Suppressor macrophage (primary cell): ENCODE measurements around the gene ENG.
"Not testable (repeated sequence)": the region's sequence is repeated elsewhere in the genome, so short reads cannot be mapped to it uniquely, and the experiment has no call there.

ENCODE experiments used
- DNase-seq, 4 experiments: peaks; one replicate each; pipeline ENCODE4 v3.0.0-alpha.2; 2020 to 2022

The ENG gene

DNA sequence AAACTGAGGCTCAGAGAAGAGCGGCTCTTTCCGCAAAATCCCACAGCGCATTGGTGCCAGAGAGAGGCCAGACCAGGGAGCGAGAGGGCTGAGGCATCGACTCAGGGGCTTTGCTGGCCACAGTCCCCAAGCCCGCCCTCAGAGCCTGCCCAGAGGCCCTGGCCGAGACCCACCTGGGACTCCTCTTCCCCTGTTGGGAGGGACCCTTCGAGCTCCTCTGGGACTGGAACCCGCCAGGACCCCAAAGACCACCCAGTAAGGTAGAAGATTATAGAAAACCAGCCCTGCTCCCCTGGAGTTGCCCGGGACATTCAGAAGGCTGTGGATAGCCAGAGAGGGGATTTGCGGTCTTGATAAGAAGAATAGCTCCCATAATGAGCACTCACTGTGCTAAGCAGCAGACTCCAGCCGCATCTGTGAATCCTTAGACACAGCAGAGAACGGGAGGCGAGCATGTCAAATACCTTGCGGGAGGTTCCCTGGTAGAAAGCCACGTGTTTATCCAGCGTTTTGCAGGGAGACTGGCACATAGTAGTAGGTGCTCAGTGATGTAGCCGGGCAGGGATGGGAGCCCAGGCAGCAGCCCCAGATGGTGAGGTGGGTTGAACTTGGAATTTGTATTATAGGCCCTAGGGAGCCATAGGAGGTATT lies 23.7 kb upstream of the ENG start:
- no peak for DNase-seq

- peak; percentile 19 to 63 (median 44) for DNase-seq
Measured at GRCh38 chr9:127877566-127877998, 23.1 kb upstream of the ENG start, which contains the start of gene AK1. AK1 (minus strand) TSS chr9:127877675; CDS start chr9:127874617, 3,058 bp downstream.

DNA sequence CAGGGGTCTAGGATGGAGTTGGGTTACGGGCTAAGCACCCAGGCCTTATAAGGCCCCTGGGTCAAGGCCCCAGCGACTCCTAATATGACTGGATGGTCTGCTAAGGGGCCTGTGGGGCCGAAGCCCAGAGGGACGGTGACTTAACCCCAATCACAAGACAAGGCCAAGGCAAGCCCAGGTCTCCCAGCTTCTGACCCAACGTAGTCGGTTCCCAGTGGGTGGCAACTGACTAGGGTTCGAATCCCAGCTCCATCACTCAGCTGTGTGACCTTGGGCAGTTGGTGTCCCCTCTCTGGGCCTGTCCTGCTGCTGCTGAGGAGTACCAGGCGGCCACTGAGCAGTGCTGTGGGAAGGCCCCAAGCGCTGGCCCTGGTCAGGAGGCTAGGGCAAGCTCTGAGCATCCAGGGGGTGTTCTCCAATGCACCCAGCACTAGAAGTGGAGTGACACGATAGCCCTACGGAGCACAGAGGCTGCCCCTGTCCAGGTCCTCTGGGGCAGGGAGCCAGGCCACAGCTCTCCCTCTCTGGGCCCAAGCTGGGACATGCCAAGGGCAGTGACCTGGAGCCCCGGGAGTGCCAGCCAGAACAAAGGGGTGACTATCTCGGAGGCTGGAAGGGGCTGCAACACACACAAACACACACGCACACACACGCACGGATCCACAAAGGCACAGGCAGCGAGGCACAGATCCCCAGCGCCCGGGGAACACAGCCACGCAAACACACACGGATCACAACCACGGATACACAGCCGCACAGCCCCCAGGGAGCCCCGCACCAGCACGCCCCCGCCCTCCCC lies 22.5 kb upstream of the ENG start:
- DNase-seq = peak in 1 of 4 experiments; percentile 1

DNA sequence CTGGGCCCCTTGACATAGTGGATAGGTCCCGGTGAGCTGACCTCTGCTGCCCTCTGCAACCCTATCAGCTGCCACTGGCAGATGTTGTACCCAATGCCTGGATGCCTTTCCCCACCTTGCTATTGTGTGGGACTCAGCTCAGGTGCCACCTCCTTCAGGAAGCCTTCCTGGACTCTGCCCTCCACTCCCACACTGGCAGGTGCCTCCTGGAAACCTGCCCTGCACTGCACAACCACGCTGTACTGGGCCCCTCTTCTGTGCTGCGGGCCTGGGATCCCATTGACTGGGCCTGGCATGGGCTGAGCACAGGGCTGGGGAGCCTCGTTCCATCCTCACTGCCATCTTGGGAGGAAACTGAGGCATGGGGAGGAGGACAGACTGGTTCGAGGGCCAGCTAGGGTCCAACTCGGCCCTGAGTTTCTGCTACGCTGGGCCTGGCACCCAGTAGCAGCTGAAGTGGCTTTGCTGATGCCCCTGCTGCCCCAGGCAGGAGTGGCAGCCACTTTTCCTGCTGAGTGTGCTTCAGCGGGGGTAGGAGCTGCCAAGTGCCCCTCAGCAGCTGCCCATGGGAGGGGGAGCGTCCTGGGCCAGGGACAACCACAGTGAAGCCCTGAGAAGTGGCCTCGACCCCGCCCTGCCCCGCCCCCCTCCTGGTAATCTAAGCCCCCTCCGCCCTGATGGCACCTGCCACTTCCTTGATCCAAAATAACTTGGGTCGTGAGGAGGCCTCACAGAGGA lies 21.7 kb upstream of the ENG start:
- peak in 1 of 4 experiments; percentile 2 for DNase-seq

GRCh38 chr9:127875306-127875966 lies 21.0 kb upstream of the ENG start:
- no peak for DNase-seq

- DNase-seq = no peak
Measured at GRCh38 chr9:127874301-127875221, 20.1 kb upstream of the ENG start.

DNA sequence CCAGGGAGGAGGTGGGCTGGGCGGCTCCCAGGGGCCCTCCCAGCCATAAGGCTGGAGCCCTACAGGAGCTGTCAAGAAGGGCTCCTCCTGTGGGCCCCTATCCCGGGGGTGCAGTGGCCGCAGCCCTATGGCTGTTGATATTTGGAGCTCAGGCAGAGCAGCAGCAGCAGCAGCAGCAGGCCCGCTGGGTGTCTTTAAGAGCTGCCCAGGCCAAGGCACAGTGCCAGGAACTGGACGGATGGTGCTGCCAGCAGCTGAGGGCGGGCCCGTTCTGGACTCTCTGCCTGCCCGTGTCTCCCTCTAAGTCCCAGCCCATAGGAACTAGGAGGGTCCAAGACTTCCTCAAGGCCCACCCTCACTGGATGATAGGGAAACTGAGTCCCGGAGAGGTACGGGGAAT lies 19.4 kb upstream of the ENG start:
- DNase-seq = no peak

DNA sequence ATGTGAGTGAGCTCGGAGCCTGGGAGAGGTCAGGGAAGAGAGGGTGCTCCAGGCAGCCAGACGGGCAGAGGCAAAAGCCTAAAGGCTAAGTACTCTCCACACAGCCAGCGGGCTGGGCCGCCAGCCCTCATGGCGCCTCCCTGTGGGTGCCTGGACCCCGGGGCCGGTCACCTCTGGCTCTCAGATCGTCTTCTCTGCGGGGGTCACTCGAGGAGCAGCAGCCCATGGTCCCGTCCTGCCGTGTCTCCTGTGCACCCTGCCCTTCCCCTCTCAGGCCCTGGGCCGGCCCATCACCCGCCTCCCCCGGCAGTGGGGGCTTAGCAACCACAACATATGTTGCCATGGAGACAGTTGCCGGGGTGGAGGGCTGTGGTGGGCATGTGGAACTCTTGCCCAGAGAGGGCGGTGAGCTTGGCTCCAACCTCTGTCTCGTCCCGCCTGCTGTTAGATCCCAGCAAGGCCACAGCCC lies 18.8 kb upstream of the ENG start:
- DNase-seq = no peak

DNA sequence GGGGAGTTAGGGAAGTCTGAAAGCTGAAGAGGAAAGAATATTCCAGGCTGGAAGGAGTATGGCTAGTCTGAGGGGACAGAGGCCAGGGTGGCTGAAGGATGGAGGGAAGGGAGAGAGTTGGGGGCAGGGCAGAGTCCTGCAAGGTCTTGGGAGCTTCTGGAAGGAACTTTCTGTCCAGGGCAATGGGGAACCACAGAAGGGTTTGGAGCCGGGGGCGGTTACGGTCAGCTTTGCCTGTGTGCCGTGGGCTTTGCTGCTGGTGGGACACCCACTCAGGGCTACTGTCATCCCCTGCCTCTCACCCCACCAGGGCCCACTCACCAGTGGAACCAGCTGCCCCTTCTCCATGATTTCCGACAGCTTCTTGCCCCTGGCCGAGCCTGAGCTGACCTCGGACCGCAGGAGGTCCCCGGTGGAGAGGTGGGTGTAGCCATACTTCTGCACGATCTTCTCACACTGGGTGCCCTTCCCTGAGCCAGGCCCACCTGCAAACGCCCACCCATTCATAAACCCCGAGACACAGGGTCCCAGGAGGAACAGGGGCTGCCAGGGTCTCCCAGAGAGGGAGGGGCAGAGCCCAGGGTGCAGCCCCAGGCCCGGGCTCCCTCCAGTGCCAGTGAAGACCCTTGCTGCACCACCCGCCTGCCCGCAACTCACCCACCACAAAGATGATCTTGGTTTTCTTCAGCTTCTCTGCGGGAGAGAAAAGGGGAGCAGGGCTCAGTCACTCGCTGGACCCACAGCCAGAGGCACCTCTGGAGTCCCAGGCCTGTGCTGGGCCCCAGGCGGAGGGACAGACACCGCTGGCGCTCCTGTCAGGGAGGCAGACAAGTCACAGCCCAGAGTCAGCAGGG lies 18.1 kb upstream of the ENG start:
- peak in 3 of 4 experiments; percentile 24 to 59 (median 50) for DNase-seq

DNA sequence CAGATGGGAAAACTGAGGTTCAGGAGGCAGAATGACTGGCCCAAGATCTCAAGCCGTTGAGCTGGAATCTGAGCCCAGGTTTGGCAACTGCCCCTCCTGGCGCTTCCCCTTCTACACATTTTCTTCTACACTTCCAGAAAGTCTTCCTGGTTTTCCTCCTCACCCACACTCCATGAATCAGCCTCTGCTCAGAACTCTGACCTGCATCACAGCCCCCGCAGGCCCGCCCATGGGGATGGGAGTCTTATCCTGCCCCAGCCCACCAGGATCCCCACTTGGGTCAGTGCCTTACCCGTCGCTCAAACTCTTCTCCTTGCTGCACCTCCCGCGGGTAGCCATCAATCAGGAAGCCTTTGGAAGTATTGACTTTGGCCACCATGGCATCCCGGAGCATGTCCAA lies 17.1 kb upstream of the ENG start:
- DNase-seq = peak in 1 of 4 experiments; percentile 44

GRCh38 chr9:127870887-127871286 lies 16.4 kb upstream of the ENG start:
- no peak for DNase-seq

- DNase-seq = not testable (repeated sequence)
Measured at GRCh38 chr9:127870153-127870491, 15.7 kb upstream of the ENG start.

- peak; percentile 93 to 96 (median 96) for DNase-seq
Measured at GRCh38 chr9:127869310-127870152, 15.1 kb upstream of the ENG start.

GRCh38 chr9:127868278-127868902 lies 13.9 kb upstream of the ENG start:
- no peak for DNase-seq

- DNase-seq = no peak
Measured at GRCh38 chr9:127867356-127868277, 13.2 kb upstream of the ENG start.

DNA sequence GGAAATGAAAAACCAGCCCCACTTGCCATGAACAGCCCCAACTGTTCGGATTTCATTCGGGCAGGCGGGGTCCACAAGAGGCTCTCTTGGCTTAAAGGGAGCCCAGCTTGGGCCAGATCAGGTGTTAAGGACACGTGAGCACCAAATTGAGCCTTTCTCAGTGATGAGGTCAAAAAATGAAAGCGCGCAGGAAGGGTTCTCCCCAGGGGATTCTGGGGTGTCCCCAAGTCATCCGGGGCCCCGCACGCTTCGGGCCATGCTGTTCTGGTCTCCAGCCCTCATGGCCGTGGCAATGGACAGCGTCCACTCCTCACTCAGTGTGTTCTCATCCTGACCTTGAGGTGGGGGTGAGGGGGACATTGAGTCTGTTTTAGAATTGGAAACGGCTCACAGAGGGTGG lies 12.1 kb upstream of the ENG start:
- no peak for DNase-seq

GRCh38 chr9:127865645-127866464 lies 11.4 kb upstream of the ENG start:
- no peak for DNase-seq
